Measurements from ENCODE around the gene GRID2IP.

The GRID2IP gene

GRCh38 chr7:6520163-6520981 is 30.9 kb downstream of the GRID2IP start:
- DNase-seq (ENCODE audit: low read depth): no peak

DNA sequence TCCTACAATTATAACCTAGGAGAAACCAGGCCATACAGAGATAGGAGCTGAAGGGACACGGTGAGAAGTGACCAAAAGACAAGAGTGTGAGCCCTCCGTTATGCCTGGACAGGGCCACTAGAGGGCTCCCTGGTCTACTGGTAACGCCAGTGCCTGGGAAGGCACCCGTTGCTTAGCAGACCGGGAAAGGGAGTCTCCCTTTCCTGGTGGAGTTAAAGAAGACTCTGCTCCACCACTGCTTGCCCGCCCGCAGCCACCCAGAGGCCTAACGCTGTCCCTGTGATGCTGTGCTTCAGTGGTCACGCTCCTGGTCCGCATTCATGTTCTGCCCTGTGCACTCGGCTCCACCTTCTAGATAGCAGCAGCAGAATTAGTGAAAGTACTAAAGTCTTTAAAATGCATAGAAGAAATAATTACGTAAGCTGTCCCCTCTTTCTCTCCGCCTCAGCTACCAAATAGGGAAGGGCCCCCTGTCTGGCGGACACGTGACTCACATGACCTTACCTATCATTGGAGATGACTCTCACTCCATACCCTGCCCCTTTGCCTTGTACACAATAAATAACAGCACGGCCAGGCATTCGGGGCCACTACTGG is 34.8 kb downstream of the GRID2IP start:
- peak; percentile 53 for DNase-seq (ENCODE audit: low read depth)

DNA sequence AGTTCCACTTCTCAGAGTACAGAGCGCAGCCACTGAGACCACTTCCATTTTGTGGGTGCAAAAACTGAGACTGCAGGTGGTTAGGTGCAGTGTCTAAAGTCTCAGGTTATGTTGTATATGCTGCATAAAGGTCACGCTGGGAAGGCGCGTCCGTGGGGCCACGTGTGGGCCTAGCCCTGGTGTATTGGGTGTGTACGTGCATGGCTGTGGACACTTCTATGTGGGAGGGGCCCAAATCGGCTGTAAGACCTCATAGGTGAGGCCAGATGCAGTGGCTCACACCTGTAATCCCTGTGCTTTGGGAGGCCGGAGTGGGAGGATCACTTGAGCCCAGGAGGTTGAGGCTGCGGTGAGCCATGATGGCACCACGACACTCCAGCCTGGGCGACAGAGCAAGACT is 37.7 kb downstream of the GRID2IP start:
- DNase-seq (ENCODE audit: low read depth): no peak

DNA sequence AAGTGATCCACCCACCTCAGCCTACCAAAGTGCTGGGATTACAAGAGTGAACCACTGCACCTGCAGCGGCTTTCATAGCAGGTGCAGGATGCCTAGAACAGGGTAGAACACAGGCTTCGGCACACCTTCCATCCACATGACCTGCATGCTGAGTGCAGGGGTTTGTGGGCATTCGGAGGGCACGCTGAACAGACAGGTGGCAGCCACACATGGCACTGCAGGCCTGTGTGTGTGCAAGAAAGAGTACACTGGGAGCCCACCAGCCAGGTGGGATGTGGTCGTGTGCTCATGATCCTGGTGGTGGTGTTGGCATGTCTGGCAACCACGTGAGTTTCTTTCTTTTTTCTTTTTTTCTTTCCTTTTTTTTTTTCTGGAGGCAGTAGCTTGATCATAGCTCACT is 38.4 kb downstream of the GRID2IP start:
- no peak for DNase-seq (ENCODE audit: low read depth)

DNA sequence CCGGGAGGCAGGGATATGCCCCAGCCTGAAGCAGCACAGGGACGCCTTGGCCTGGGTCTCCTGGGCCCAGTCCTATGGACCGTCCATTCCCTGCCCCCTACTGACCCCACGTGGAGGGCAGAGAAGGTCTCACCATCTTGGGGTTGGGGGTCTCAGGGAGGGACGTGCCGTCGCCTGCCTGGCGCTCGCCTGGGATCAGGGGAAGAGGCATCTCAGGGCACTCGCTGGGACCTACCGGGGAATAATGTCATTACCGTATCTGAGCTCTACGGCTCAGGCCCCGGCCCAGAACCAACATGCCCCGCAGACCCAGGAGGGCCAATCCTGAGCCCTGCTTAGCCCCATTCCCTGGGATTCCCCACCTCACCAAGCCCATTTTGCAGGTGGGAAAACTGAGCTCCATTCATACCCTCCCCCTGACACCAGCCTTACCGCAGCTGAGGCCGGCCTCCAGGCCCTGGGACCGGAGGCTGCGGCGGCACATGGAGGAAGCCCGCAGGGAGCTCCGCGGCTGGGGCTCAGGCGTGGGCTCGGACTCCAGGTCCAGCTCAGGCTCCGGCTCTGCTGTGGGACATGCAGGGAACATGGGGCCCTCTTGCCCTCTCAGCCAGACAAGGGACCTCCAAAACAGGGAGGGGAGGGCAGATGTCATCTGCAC is 40.7 kb downstream of the GRID2IP start:
- no peak for DNase-seq (ENCODE audit: low read depth)

GRCh38 chr7:6508950-6509349 is 42.3 kb downstream of the GRID2IP start:
- DNase-seq (ENCODE audit: low read depth): no peak

DNA sequence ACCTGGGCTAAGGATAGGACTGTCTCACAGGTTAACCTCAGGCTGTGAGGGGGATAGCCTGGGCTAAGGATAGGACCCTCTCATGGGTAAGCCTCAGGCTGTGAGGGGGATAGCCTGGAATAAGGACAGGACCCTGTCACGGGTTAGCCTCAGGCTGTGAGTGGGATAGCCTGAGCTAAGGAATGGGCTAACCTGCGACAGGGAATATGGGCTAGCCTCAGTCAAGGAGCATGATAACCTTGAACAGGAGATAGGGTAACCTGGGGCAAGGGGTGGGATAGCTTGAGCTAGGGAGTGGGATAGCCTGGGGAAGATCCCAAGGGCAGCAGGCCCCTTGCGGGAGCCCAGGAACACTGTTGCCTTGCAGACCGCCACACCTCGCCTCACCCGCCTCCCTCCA is 42.7 kb downstream of the GRID2IP start:
- no peak for DNase-seq (ENCODE audit: low read depth)

DNA sequence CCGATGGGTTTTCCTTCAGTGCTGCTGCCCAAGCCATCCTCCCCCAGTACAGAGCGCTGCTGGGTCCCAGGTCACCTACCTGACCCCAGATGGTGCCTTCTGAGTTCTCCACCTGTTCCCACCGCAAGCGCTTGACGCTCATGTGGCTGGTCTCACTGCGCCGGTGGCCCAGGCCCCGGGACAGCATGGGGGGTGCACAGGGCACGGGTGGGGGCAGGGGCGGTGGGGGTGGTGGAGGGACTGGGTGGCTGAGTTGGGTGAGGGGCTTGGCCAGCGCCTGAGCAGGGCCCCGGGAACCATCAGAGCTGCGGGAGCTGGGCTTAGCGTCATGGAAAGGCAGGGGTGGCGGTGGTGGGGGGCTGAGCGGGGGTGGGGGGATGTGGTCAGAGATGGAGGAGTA is 43.4 kb downstream of the GRID2IP start:
- DNase-seq (ENCODE audit: low read depth): no peak

DNA sequence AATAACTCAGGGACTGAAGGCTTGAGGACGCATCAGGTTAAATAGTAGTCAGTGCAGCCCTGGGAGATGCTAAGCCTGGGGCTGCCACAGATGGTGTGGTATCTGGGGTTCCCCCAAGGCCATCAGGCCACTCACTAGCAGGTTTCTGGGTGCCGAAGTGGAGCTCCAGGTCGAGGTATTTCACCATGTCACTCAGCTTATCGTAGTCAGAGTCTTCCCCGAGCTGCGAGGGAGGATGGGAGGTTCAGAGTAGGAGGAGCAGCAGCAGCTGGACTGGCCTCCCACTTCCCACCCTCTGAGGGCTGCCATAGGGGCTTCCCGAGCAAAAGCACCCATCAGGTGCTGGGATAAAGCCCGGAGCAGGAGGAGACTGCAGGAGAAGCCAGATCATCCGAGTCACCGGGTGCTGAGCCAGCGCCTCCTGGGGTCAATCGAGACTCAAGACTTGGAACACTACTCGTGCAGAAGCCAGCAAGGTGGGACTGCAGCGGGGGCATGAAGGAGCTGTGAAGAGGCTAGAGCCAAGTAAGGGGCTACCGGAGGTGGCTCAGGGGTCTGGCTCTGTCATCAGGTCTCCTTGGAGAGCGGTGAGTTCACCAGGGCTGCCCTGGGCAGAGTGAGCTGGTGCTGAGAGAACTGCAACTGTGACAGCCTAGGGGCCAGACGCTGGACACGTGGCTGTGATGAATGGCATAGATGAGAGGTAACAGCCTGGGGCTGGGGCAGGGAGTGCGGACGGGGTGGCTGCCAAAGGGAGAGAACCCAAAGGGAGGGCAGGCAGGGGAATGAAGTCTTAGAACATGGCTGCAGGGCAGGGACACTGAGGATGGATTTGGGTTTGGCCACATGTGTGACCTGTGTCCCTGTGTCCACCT is 45.3 kb downstream of the GRID2IP start:
- no peak for DNase-seq (ENCODE audit: low read depth)

GRCh38 chr7:6504996-6505395 is 46.3 kb downstream of the GRID2IP start:
- DNase-seq (ENCODE audit: low read depth): no peak

DNA sequence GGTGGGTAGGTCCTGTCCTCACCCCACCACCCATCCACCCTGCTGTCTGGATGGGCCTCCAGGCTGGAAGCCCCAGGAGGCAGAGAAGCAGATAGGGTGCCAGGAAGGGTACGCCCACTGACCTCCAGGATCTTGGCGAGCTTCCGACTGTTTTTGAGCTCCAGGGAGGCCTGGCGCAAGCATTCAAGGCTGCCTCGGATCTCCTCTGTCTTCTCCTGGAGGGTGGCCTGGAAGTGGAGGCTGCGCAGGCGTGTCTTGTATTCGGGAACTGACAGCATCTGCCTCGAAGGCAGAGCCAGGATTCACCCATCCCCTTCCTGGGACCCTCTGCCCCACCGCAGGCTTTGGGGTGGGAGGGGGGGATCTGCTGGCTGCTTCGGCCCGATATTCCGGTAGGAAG is 48.4 kb downstream of the GRID2IP start:
- DNase-seq (ENCODE audit: low read depth): no peak

DNA sequence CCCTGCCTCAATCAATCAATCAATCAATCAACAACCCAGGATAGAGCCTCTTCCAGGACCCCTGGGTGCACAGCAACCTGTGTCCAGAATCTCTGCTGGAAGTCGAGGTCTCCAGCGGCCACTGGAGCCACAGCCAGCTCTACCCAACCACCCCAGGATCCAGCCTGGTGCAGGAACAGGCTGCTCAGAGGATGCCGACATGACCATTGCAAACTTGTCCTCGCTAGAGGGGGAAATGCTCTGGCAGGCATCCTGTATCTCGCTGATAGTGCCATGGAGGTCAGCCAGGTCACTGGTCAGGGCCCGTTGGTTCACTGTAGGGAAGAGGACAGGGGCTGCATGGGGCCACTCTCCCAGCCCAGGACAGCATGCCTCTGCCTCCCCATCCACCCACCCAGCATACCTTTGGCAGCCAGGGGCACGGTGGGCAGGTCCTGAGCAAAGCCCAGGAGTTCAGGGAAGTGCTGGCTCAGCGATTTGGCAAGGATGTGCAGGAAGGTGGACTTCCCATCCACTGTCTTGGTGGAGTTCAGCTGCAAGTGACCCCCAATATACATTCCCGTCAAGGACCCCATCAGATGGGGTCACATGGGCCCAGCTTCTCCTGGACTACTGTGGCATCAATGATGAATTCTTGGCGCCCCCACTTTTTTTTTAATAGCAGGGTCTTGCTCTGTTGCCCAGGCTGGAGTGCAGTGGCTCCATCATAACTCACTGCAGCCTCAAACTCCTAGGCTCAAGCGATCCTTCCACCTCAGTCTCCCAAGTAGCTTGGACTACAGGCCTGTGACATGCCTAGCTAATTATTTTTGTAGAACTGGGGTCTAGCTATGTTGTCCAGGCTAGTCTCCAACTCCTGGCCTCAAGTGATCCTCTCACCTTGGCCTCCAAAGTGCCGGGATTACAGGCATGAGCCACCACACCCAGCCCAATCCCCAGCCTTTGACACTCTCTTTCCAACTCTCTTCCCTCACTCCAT is 49.4 kb downstream of the GRID2IP start:
- no peak for DNase-seq (ENCODE audit: low read depth)

GRCh38 chr7:6500691-6501090 is 50.6 kb downstream of the GRID2IP start:
- no peak for DNase-seq (ENCODE audit: low read depth)

DNA sequence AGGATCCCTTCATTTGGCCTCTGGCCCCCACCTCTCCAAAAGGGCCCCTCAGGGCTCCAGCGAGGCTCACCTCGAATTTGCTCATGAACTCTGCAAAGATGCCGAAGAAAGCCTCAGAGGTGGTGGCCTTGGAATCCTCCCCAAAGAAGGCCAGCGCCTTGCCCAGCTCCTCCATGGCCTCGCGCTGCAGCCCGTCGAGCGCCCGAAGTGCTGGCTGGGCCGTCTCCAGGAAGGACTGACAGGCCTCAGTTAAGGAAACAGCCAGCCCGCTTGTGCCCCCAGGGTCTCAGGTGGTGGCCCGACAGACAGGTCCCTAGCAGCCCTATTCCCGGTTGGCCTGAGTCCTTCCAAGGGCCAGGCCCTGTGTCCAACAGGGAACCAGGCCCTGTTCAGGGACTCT is 53.3 kb downstream of the GRID2IP start:
- no peak for DNase-seq (ENCODE audit: low read depth)

DNA sequence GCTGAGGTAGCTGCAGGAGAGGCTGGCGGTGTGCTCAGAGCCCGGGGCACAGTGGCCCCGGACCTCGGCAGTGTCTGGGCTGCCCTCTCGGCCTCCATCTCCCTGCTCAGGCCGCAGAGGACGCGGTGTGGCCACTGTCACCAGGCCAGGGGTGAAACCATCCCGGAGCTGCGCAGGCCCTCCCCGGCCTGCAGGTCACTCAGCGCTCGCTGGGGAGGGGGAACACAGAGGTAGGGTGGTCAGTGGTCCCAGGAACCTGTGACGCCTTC is 53.7 kb downstream of the GRID2IP start:
- no peak for DNase-seq (ENCODE audit: low read depth)

DNA sequence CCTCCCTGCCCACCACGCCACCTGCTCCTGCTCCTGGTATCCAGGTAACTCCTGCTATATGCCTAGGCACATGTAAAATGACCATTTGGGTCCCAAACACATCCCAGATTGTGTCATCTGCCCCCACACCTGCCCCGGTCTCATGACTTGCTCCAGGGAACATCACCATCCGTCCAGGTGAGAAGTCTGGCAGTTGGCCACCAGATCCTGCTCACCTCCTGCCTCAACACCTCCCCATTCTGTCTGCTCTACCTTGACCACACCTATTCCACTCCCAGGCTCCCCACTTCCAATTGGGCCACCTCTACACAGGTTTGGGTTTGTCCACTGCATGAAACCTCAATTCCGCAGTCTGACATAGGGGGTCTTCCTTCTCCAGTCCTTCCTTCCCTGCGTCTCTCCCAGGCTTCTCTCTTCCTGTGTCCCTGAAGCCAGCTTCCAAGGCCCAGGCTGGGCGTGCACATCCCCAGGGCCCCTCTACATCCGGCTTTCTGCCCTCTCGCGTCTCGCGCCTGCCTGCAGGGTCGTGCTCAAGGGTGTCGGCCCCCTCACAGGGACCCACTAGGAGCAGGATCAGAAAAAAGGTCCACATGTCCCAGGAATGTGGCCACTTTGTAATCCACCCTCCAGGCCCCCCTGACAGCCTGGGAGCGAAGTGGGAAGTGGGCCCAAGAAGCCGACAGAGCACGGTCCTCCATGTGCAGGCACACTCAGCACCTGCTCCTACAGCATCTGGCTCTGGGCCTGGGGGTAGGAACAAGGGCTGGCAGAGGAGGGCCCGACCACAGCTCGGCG is 54.2 kb downstream of the GRID2IP start:
- DNase-seq (ENCODE audit: low read depth): no peak

- DNase-seq (ENCODE audit: low read depth): no peak
Observed at GRCh38 chr7:6495597-6496262, 55.5 kb downstream of the GRID2IP start.

- DNase-seq (ENCODE audit: low read depth): no peak
Observed at GRCh38 chr7:6494365-6494764, 56.9 kb downstream of the GRID2IP start.

DNA sequence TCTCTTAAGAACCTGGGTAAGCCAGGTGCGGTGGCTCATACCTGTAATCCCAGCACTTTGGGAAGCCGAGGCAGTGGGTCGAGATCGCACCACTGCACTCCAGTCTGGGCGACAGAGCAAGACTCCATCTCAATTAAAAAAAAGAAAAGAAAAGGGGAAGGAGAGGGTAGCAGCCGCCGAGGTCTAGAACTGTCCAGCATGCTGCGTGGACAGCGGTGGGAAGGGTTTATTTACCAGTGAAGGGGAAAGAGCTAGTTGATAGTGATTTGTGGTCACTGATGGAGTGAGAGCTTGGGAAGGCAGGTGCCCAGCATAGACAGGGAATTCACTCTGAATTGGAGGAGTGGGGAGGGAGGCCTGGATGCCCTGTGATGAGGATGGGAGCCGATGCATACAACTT is 60.1 kb downstream of the GRID2IP start:
- DNase-seq (ENCODE audit: low read depth): no peak

GRCh38 chr7:6489612-6490011 is 61.6 kb downstream of the GRID2IP start:
- DNase-seq (ENCODE audit: low read depth): no peak
